HepG2 (cell line): ENCODE measurements around the gene RICTOR. TPM values are rescaled to one million over a fixed set of nuclear protein-coding genes. Genes with fewer than 3 reads are reported as not detected.

ENCODE experiments used
- ATAC-seq: fragments of 200-7000 bp; cut with Tn5 transposase; 3 replicates; pipeline ENCODE4 v1.9.1; 2020; ENCODE audit warnings: mild to moderate bottlenecking, moderate library complexity
- BruUV-seq: library from RNA; stranded (reverse); fragments of 400-500 nt; replicated peaks from 2 replicates; lab custom pipeline; 2021; lab: Mats Ljungman, UMichigan
- CTCF ChIA-PET: fragments of 300-600 bp; formaldehyde crosslinking; extraction: SDS; loops from one replicate; lab custom pipeline; 2021; ENCODE audit warnings: low total read pairs, inconsistent platforms, low intra/inter-chr PET ratio; lab: Yijun Ruan, JAX
- POLR2A ChIA-PET: fragments of 350-600 bp; sonication (Branson Sonifier 250); formaldehyde crosslinking; loops from one replicate; lab custom pipeline; 2020; ENCODE audit warnings: antibody characterized with exemption, inconsistent platforms; lab: Yijun Ruan, JAX
- DNase-seq: peaks from one replicate; pipeline ENCODE4 v3.0.0-alpha.2; 2015; ENCODE audit warnings: low spot score
- FAIRE-seq: peaks from 3 replicates; lab custom pipeline; 2011; peaks lifted over from hg19 to GRCh38; lab: Jason Lieb, UNC
- H2AFZ ChIP-seq: one replicate; pipeline ENCODE4 v1.6.1; 2011; ENCODE audit warnings: low read length, inconsistent platforms
- H3K27ac ChIP-seq: fragments of 300-600 bp; 3 replicates; pipeline ENCODE4 v1.8.0; 2011; ENCODE audit warnings: mixed run types, mild to moderate bottlenecking, mixed read lengths, low read length, inconsistent platforms; ENCODE audit not compliant: insufficient read depth; ENCODE audit errors: extremely low read length
- H3K27me3 ChIP-seq, 2 experiments: fragments of 200-600 bp in 1 of 2; 2 replicates in 1 of 2; 3 replicates in 1 of 2; pipeline versions ENCODE4 v1.6.0 to v1.8.0; 2011; ENCODE audit warnings: low read length in 2 of 2, mild to moderate bottlenecking in 2 of 2, moderate library complexity in 2 of 2, inconsistent platforms in 1 of 2; ENCODE audit not compliant: insufficient read depth in 2 of 2, control insufficient read depth in 1 of 2
- H3K36me3 ChIP-seq, 2 experiments: fragments of 200-600 bp in 1 of 2; replicated peaks in 1 of 2; 2 replicates in 1 of 2; 3 replicates in 1 of 2; pipeline versions ENCODE4 v1.5.1 to v1.8.0; 2011; ENCODE audit warnings: low read length in 2 of 2, inconsistent platforms in 1 of 2; ENCODE audit not compliant: insufficient read depth in 2 of 2, control insufficient read depth in 1 of 2
- H3K4me1 ChIP-seq: 2 replicates; pipeline ENCODE4 v1.5.1; 2012; ENCODE audit warnings: low read length, inconsistent platforms; ENCODE audit not compliant: insufficient read depth
- H3K4me2 ChIP-seq: 2 replicates; pipeline ENCODE4 v1.6.0; 2011; ENCODE audit warnings: low read depth, low read length, inconsistent platforms
- H3K4me3 ChIP-seq, 3 experiments: fragments of 200-600 bp in 1 of 3; sonication (generic), shearing (Covaris generic) in 1 of 3; replicated peaks in 1 of 3; 2 replicates each; pipeline ENCODE4 v1.5.1; 2011 to 2016; ENCODE audit warnings: low read length in 3 of 3, inconsistent platforms in 2 of 3, low read depth in 2 of 3, mild to moderate bottlenecking in 2 of 3, control low read depth in 1 of 3, mixed read lengths in 1 of 3; ENCODE audit not compliant: insufficient read depth in 1 of 3
- H3K79me2 ChIP-seq: one replicate; pipeline ENCODE4 v1.6.1; 2011; ENCODE audit warnings: low read length, inconsistent platforms; ENCODE audit not compliant: insufficient read depth
- H3K9ac ChIP-seq: 2 replicates; pipeline ENCODE4 v1.6.0; 2011; ENCODE audit warnings: mild to moderate bottlenecking, low read depth, low read length, inconsistent platforms; ENCODE audit not compliant: insufficient read depth
- H3K9me3 ChIP-seq: 2 replicates; pipeline ENCODE4 v1.5.1; 2012; ENCODE audit warnings: mild to moderate bottlenecking, low read length
- H4K20me1 ChIP-seq: 2 replicates; pipeline ENCODE4 v1.6.0; 2011; ENCODE audit warnings: inconsistent platforms, mild to moderate bottlenecking, low read length, moderate library complexity; ENCODE audit not compliant: insufficient read depth
- ERF ChIP-seq: IDR thresholded peaks from 2 replicates; pipeline ENCODE4 v1.6.1; 2018; ENCODE audit warnings: missing biosample characterization, missing genetic modification reagents
- HNF1B ChIP-seq: sonication (generic); formaldehyde crosslinking; IDR thresholded peaks from 2 replicates; pipeline ENCODE4 v1.5.1; 2020; ENCODE audit warnings: mild to moderate bottlenecking, moderate library complexity, missing genetic modification reagents
- MTF1 ChIP-seq: sonication (generic); formaldehyde crosslinking; IDR thresholded peaks from 2 replicates; pipeline ENCODE4 v1.5.0; 2020; ENCODE audit warnings: missing genetic modification reagents
- NR3C1 ChIP-seq: sonication (generic); formaldehyde crosslinking; IDR thresholded peaks from 2 replicates; pipeline ENCODE4 v1.4.0; 2020; ENCODE audit warnings: missing genetic modification reagents
- SMAD9 ChIP-seq: sonication (generic); formaldehyde crosslinking; IDR thresholded peaks from 2 replicates; pipeline ENCODE4 v1.5.1; 2020; ENCODE audit warnings: mild to moderate bottlenecking, missing genetic modification reagents
- SP1 ChIP-seq, 2 experiments: fragments of 450-650 bp in 1 of 2; sonication (generic) in 1 of 2; formaldehyde crosslinking in 1 of 2; IDR thresholded peaks; 2 replicates each; pipeline versions ENCODE4 v1.4.0 to v1.6.1; 2016 to 2020; ENCODE audit warnings: missing genetic modification reagents in 1 of 2
- WIZ ChIP-seq: sonication (generic); formaldehyde crosslinking; IDR thresholded peaks from 2 replicates; pipeline ENCODE4 v1.5.1; 2020; ENCODE audit warnings: mild to moderate bottlenecking, missing genetic modification reagents
- YEATS4 ChIP-seq: sonication (generic); formaldehyde crosslinking; IDR thresholded peaks from 2 replicates; pipeline ENCODE4 v1.4.0; 2020; ENCODE audit warnings: missing genetic modification reagents, borderline replicate concordance
- ZFP1 ChIP-seq: IDR thresholded peaks from 2 replicates; pipeline ENCODE4 v1.6.1; 2016
- ZFYVE20 ChIP-seq: sonication (generic); formaldehyde crosslinking; IDR thresholded peaks from 2 replicates; pipeline ENCODE4 v1.8.0; 2023; ENCODE audit warnings: low read depth, mild to moderate bottlenecking, moderate library complexity, missing genetic modification reagents, borderline replicate concordance
- ZHX1 ChIP-seq: sonication (generic); formaldehyde crosslinking; IDR thresholded peaks from 2 replicates; pipeline ENCODE4 v1.8.1; 2022; ENCODE audit warnings: low read depth, mild to moderate bottlenecking, missing genetic modification reagents
- ZNF232 ChIP-seq: sonication (generic); formaldehyde crosslinking; IDR thresholded peaks from 2 replicates; pipeline ENCODE4 v1.4.0; 2020; ENCODE audit warnings: missing genetic modification reagents, borderline replicate concordance
- ZNF235 ChIP-seq: sonication (generic); formaldehyde crosslinking; IDR thresholded peaks from 2 replicates; pipeline ENCODE4 v1.8.1; 2023; ENCODE audit warnings: mild to moderate bottlenecking, missing genetic modification reagents, borderline replicate concordance
- ZNF260 ChIP-seq: sonication (generic); formaldehyde crosslinking; IDR thresholded peaks from 2 replicates; pipeline ENCODE4 v1.4.0; 2020; ENCODE audit warnings: missing genetic modification reagents, low read depth, mild to moderate bottlenecking, borderline replicate concordance
- ZNF501 ChIP-seq: sonication (generic); formaldehyde crosslinking; IDR thresholded peaks from 2 replicates; pipeline ENCODE4 v1.5.1; 2020; ENCODE audit warnings: mild to moderate bottlenecking, moderate library complexity, missing genetic modification reagents
- ZNF720 ChIP-seq: sonication (generic); formaldehyde crosslinking; IDR thresholded peaks from 2 replicates; pipeline ENCODE4 v1.4.0; 2020; ENCODE audit warnings: missing genetic modification reagents
- WGBS: methylation state at CpG from one replicate; pipeline ENCODE4 v1.1.6; 2017; ENCODE audit warnings: low lambda C conversion rate; 5-methylcytosine and 5-hydroxymethylcytosine counted together
- in situ Hi-C: cut with HindIII; loops from 2 replicates; pipeline ENCODE4 v1.10.0; 2017; ENCODE audit warnings: low pct_unique_long_range_greater_than_20kb; ENCODE audit not compliant: extremely low pct_ligation_motif_present
- intact Hi-C: fragments of 100-400 bp; cut with micrococcal nuclease; formaldehyde crosslinking; loops from one replicate; pipeline ENCODE4 v1.10.0; 2022; ENCODE audit not compliant: unreplicated experiment
- polyA plus RNA-seq, 8 experiments: library from polyadenylated mRNA; depleted of rRNA in 3 of 8; stranded (reverse) in 7 of 8; unstranded in 1 of 8; fragments of >200 nt; fragmentation: Illumina TruSeq in 4 of 8; extraction: Trizol in 4 of 8; gene quantifications; 2 replicates each; pipeline versions ENCODE4 v1.2.1 to v1.2.3, GENCODE V29; 2011 to 2016; ENCODE audit warnings: low read depth in 4 of 8, missing spikeins in 1 of 8, mixed read lengths in 1 of 8; ENCODE audit not compliant: insufficient read depth in 1 of 8
- total RNA-seq, 5 experiments: library from RNA; depleted of rRNA; stranded (reverse); fragments of >200 nt; fragmentation: Illumina TruSeq; extraction: Trizol; gene quantifications; 2 replicates each; pipeline ENCODE4 v1.2.3, GENCODE V29; 2016; ENCODE audit warnings: low read depth in 1 of 5
- TF ChIP-seq, protein P1 (sequence below): sonication (generic); formaldehyde crosslinking; IDR thresholded peaks from 2 replicates; pipeline ENCODE4 v1.4.0; 2020; ENCODE audit warnings: missing genetic modification reagents, borderline replicate concordance
- TF ChIP-seq, protein P2 (sequence below): sonication (generic); formaldehyde crosslinking; IDR thresholded peaks from 2 replicates; pipeline ENCODE4 v1.4.0; 2020; ENCODE audit warnings: missing genetic modification reagents

RICTOR gene
- total and polyA plus RNA-seq, 2 of the 13 experiments (the other 11 are each of a cell fraction or from before 2014, with no cell fraction given), result 10.7 to 15.4 TPM

DNA sequence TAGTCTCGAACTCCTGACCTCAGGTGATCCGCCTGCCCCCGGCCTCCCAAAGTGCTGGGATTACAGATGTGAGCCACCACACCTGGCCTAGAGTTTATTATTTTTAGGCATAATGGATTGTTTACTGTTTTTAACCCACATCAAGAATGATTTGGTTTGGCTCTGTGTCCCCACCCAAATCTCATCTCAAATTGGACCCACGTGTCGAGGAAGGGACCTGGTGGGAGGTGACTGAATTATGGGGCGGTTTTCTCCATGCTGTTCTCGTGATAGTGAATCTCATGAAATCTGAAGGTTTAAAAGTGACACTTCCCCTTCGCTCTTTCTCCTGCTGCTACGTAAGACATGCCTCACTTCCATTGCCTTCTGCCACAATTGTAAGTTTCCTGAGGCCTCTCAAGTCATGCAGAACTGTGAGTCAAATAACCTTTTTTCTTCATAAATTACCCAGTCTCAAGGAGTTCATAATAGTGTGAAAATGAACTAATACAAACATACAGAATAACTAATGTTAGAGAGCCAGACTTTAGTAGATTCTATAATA, 88.2 kb downstream of the RICTOR start (continued):
- TF ChIP-seq ZNF235 (CRISPR knock-in tag), result no peak
- no peak for TF ChIP-seq ZHX1 (CRISPR knock-in tag)
- no peak for TF ChIP-seq ZNF720 (CRISPR knock-in tag)
- no peak for TF ChIP-seq ZNF501 (CRISPR knock-in tag)
- TF ChIP-seq ERF (CRISPR knock-in tag), result no peak
- no peak for TF ChIP-seq NR3C1 (CRISPR knock-in tag)
- TF ChIP-seq, all 625 proteins: peak for 0

DNA sequence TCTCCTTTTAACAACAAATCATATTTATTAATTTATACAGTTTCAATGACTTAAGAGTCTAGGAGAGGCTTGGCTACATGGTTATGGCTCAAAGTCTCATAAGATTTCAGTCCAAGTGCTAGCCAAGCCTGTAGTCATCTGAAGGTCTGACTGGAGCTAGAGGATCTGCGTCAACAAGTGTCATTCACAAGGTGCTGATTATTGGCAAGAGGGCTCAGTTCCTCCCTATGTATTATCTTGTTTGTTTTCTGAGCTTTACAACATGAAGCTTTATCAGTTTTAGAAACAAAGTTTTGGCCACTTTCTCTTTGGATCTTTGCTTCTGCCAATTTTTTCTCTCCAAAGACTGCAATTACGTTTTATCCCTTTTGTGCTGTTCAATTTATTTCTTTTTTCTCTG, 94.7 kb downstream of the RICTOR start:
- Histone ChIP-seq H3K9me3 (no peaks in the 10 kb centered on the region), H3K27ac (no peak overlapping the region), H3K9ac (no peak overlapping the region), H2AFZ (no peak overlapping the region), H3K4me3 (no peak overlapping the region), H3K27me3 (no peaks in the 10 kb centered on the region), H4K20me1 (no peaks in the 10 kb centered on the region), H3K36me3 (peaks cover 0 to 18% of the 10 kb centered on the region in 2 experiments; a peak in 2 of 5 replicates), H3K79me2 (no peaks in the 10 kb centered on the region), H3K4me2 (no peak overlapping the region), H3K4me1 (no peaks in the 10 kb centered on the region)
- POLR2A ChIA-PET, result no interaction called here
- CTCF ChIA-PET, result no interaction called here
- FAIRE-seq (no peak), DNase-seq (no peak), ATAC-seq (no peak)
- BruUV-seq, result no TSS peak
- intact Hi-C loops, result no loop called here
- in situ Hi-C loops, result no loop called here
- WGBS, result 93% methylated on average over 2 of the region's 2 CpGs
- TF ChIP-seq, protein P1, sequence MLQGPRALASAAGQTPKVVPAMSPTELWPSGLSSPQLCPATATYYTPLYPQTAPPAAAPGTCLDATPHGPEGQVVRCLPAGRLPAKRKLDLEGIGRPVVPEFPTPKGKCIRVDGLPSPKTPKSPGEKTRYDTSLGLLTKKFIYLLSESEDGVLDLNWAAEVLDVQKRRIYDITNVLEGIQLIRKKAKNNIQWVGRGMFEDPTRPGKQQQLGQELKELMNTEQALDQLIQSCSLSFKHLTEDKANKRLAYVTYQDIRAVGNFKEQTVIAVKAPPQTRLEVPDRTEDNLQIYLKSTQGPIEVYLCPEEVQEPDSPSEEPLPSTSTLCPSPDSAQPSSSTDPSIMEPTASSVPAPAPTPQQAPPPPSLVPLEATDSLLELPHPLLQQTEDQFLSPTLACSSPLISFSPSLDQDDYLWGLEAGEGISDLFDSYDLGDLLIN (CRISPR knock-in tag), result no peak
- TF ChIP-seq SP1 (IDR thresholded peaks at IDR 0.05) (no peak), SP1 (CRISPR knock-in tag; IDR thresholded peaks at IDR 0.05) (no peak), ZFP1 (CRISPR knock-in tag) (no peak), WIZ (CRISPR knock-in tag) (no peak), YEATS4 (no peak), ZNF232 (CRISPR knock-in tag) (no peak), SMAD9 (CRISPR knock-in tag) (no peak), HNF1B (no peak), ZNF260 (CRISPR knock-in tag) (no peak), MTF1 (CRISPR knock-in tag) (no peak), ZFYVE20 (CRISPR knock-in tag) (no peak)
- TF ChIP-seq, protein P2, sequence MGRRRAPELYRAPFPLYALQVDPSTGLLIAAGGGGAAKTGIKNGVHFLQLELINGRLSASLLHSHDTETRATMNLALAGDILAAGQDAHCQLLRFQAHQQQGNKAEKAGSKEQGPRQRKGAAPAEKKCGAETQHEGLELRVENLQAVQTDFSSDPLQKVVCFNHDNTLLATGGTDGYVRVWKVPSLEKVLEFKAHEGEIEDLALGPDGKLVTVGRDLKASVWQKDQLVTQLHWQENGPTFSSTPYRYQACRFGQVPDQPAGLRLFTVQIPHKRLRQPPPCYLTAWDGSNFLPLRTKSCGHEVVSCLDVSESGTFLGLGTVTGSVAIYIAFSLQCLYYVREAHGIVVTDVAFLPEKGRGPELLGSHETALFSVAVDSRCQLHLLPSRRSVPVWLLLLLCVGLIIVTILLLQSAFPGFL (CRISPR knock-in tag), result no peak
